ENCODE data around the gene EMC9. TPM values are rescaled to one million over a fixed set of nuclear protein-coding genes. Genes with fewer than 3 reads are reported as not detected.

EMC9 gene
- total and polyA plus RNA-seq, 10 of the 15 experiments (the other 5 are each of a cell fraction or from before 2014, with no cell fraction given): 15.3 to 60.5 (median 30.3) TPM

- Histone ChIP-seq H3K27me3 (replicated peaks in 1 of 2; ENCODE audit: control insufficient read depth in 2 of 2, insufficient read depth in 2 of 2, low read length in 1 of 2) (no peaks in the 10 kb centered on the region), H3K4me3 (no peak overlapping the region), H3K4me2 (ENCODE audit: control insufficient read depth, insufficient read depth) (no peak overlapping the region), H3K9me3 (replicated peaks; ENCODE audit: control insufficient read depth, insufficient read depth, low read length) (no peaks in the 10 kb centered on the region), H2AFZ (ENCODE audit: control insufficient read depth, low read depth, low read length) (no peak overlapping the region), H3K4me1 (ENCODE audit: control insufficient read depth, insufficient read depth, low read length) (0 out of 2 replicates have a peak, but pooled peaks cover 3% of the 10 kb centered on the region), H3K27ac (ENCODE audit: control insufficient read depth, insufficient read depth) (no peak overlapping the region), H3K79me2 (ENCODE audit: control insufficient read depth, insufficient read depth, low read length) (peaks cover 24% of the 10 kb centered on the region), H3K36me3 (ENCODE audit: control insufficient read depth in 2 of 2, insufficient read depth in 2 of 2, low read length in 1 of 2) (no peaks in the 10 kb centered on the region; a peak in 1 of 4 replicates), H3K9ac (ENCODE audit: control insufficient read depth, insufficient read depth, low read length) (no peak overlapping the region), H4K20me1 (ENCODE audit: control insufficient read depth, insufficient read depth) (no peaks in the 10 kb centered on the region)
- no TSS peak for BruUV-seq (replicated peaks)
- TF ChIP-seq ZZZ3 (IDR thresholded peaks at IDR 0.05; ENCODE audit: control insufficient read depth, insufficient read length, low read depth) (no peak), TCF12 (IDR thresholded peaks at IDR 0.05; ENCODE audit: low read depth, low read length) (no peak), WRNIP1 (IDR thresholded peaks at IDR 0.05; ENCODE audit: borderline replicate concordance, low read depth, low read length) (no peak), SP1 (IDR thresholded peaks at IDR 0.05; ENCODE audit: low read depth, low read length) (no peak), EP300 (IDR thresholded peaks at IDR 0.05; ENCODE audit: borderline replicate concordance in 1 of 2, control insufficient read depth in 1 of 2, low read depth in 2 of 2, low read length in 2 of 2) (no peak), ESRRA (IDR thresholded peaks at IDR 0.05; ENCODE audit: low read length) (no peak), MLLT1 (IDR thresholded peaks at IDR 0.05) (no peak), SIN3A (IDR thresholded peaks at IDR 0.05; ENCODE audit: low read depth, low read length) (no peak), POLR2A (IDR thresholded peaks at IDR 0.05; ENCODE audit: low read depth, low read length) (no peak), ZSCAN29 (IDR thresholded peaks at IDR 0.05) (no peak), MYC (IDR thresholded peaks at IDR 0.05; ENCODE audit: insufficient read depth, insufficient read length, insufficient replicate concordance, low read length, severe bottlenecking) (no peak), ZNF24 (IDR thresholded peaks at IDR 0.05) (no peak), YY1 (IDR thresholded peaks at IDR 0.05; ENCODE audit: low read depth, low read length) (no peak), CREM (IDR thresholded peaks at IDR 0.05; ENCODE audit: low read depth) (no peak), ATF7 (IDR thresholded peaks at IDR 0.05; ENCODE audit: low read depth) (no peak), SIX5 (IDR thresholded peaks at IDR 0.05; ENCODE audit: low read depth, low read length, severe bottlenecking) (no peak), SPI1 (IDR thresholded peaks at IDR 0.05; ENCODE audit: borderline replicate concordance, insufficient read depth, low read depth, low read length) (no peak), STAT1 (conservative IDR thresholded peaks at IDR 0.05) (no peak), IRF4 (IDR thresholded peaks at IDR 0.05; ENCODE audit: low read depth, low read length) (no peak)
- FAIRE-seq: no peak
- in situ Hi-C loops (cut with MboI): loop anchor here (5.0 kb wide), 2 partner anchors 35 to 115 kb away; no protein-coding TSS in a partner anchor
- ChIA-PET SMC1A (ENCODE audit: uncharacterized antibody, unreplicated experiment) (interaction anchor here (0.8 to 9.2 kb wide), 13 partner anchors 11 to 154 kb away, joined by 3 to 195 read pairs (median 6); partner anchors contain the start of genes DCAF11, IRF9, NRL and PSME2), RAD21 (ENCODE audit: unreplicated experiment) (interaction anchor here (1.1 to 9.1 kb wide), 8 partner anchors 11 to 150 kb away, joined by 3 to 153 read pairs (median 32); partner anchors contain the start of genes DCAF11, IRF9, NRL and TINF2), CTCF (interaction anchor here (0.6 to 11.2 kb wide), 23 partner anchors 11 to 460 kb away, joined by 3 to 294 read pairs (median 5); partner anchors contain the start of genes CARMIL3, DCAF11, IRF9 and NRL), POLR2A (interaction anchor here (1.0 to 6.8 kb wide), 11 partner anchors 10 to 81 kb away, joined by 3 to 90 read pairs (median 4); partner anchors contain the start of genes CARMIL3, CPNE6, DCAF11 and NRL)
- ATAC-seq: no peak
- intact Hi-C loops (cut with micrococcal nuclease; ENCODE audit: unreplicated experiment): loop anchor here (5.0 kb wide), 1 partner anchor 205 kb away; the partner anchor contains the start of genes DHRS1 and NOP9
- DNase-seq (ENCODE audit: low read depth, low spot score): no peak
Observed at GRCh38 chr14:24092110-24092504, 49.3 kb downstream of the EMC9 start.
